ENCODE data around the gene PPP2R2C.

The PPP2R2C gene

GRCh38 chr4:6427439-6428090, 44.8 kb downstream of the PPP2R2C start:
- Mint-ChIP-seq H3K27me3 (ENCODE audit: low read depth, poor library complexity) (peaks cover 40% of the 10 kb centered on the region), H3K4me1 (no peaks in the 10 kb centered on the region), H3K9me3 (no peaks in the 10 kb centered on the region), H3K36me3 (ENCODE audit: low read depth) (no peaks in the 10 kb centered on the region), H3K4me3 (no peak overlapping the region), H3K27ac (no peak overlapping the region)
- no peak for TF ChIP-seq CTCF (IDR thresholded peaks at IDR 0.05)
- no peak for DNase-seq

- Mint-ChIP-seq H3K4me3 (no peak overlapping the region), H3K27ac (no peak overlapping the region), H3K27me3 (ENCODE audit: low read depth, poor library complexity) (peaks cover 40% of the 10 kb centered on the region), H3K36me3 (ENCODE audit: low read depth) (no peaks in the 10 kb centered on the region), H3K4me1 (no peaks in the 10 kb centered on the region), H3K9me3 (no peaks in the 10 kb centered on the region)
- no peak for DNase-seq
- no peak for TF ChIP-seq CTCF (IDR thresholded peaks at IDR 0.05)
Measured at GRCh38 chr4:6426571-6427438, 45.6 kb downstream of the PPP2R2C start.

- Mint-ChIP-seq H3K27me3 (ENCODE audit: low read depth, poor library complexity) (peaks cover 46% of the 10 kb centered on the region), H3K4me3 (no peak overlapping the region), H3K9me3 (no peaks in the 10 kb centered on the region), H3K27ac (no peak overlapping the region), H3K4me1 (no peaks in the 10 kb centered on the region), H3K36me3 (ENCODE audit: low read depth) (no peaks in the 10 kb centered on the region)
- DNase-seq: no peak
- no peak for TF ChIP-seq CTCF (IDR thresholded peaks at IDR 0.05)
Measured at GRCh38 chr4:6425911-6426310, 46.5 kb downstream of the PPP2R2C start.

- peaks cover 41% of the 10 kb centered on the region for H3K27me3 Mint-ChIP-seq (ENCODE audit: low read depth, poor library complexity)
Measured at GRCh38 chr4:6425336-6425735, 47.1 kb downstream of the PPP2R2C start.

GRCh38 chr4:6424425-6424824, 48.0 kb downstream of the PPP2R2C start:
- Mint-ChIP-seq H3K4me3 (no peak overlapping the region), H3K27ac (no peak overlapping the region), H3K4me1 (peaks cover 12% of the 10 kb centered on the region), H3K27me3 (ENCODE audit: low read depth, poor library complexity) (peaks cover 37% of the 10 kb centered on the region), H3K9me3 (no peaks in the 10 kb centered on the region), H3K36me3 (ENCODE audit: low read depth) (no peaks in the 10 kb centered on the region)
- DNase-seq: no peak
- no peak for TF ChIP-seq CTCF (IDR thresholded peaks at IDR 0.05)

More at GRCh38 chr4:6425336-6425735, 47.1 kb downstream of the PPP2R2C start:
- no peak overlapping the region for H3K4me3 Mint-ChIP-seq
- H3K9me3 Mint-ChIP-seq: no peaks in the 10 kb centered on the region
- H3K4me1 Mint-ChIP-seq: peaks cover 3% of the 10 kb centered on the region
- TF ChIP-seq CTCF (IDR thresholded peaks at IDR 0.05): no peak
- DNase-seq: no peak
- H3K36me3 Mint-ChIP-seq (ENCODE audit: low read depth): no peaks in the 10 kb centered on the region
- no peak overlapping the region for H3K27ac Mint-ChIP-seq
